GM12892 (cell line): ENCODE data around the gene LRIG3.

Experiments used
- POLR2A ChIP-seq: IDR thresholded peaks from 2 replicates; pipeline ENCODE4 v1.6.1; 2011; ENCODE audit warnings: low read depth, low read length, control low read depth
- POLR2AphosphoS5 ChIP-seq: IDR thresholded peaks from 2 replicates; pipeline ENCODE4 v1.6.1; 2011; ENCODE audit warnings: low read depth, low read length, control low read depth

GRCh38 chr12:58963844-58964243, 43.5 kb upstream of the LRIG3 start:
- TF ChIP-seq POLR2A (no peak), POLR2AphosphoS5 (no peak)
